H9 (cell line): ENCODE measurements around the gene CPSF2. TPM values are rescaled to one million over a fixed set of nuclear protein-coding genes. Genes with fewer than 3 reads are reported as not detected.

Experiments used
- DNase-seq: peaks from one replicate; pipeline ENCODE4 v3.0.0-alpha.2; 2017
- H2AFZ ChIP-seq: one replicate; pipeline ENCODE4 v1.6.1; 2013; ENCODE audit warnings: mild to moderate bottlenecking, low read length, control low read depth, moderate library complexity
- H2AK5ac ChIP-seq: 2 replicates; pipeline ENCODE4 v1.6.1; 2013; ENCODE audit warnings: low read length, control low read depth, mixed read lengths; ENCODE audit not compliant: insufficient read length
- H2BK120ac ChIP-seq: one replicate; pipeline ENCODE4 v1.6.1; 2013; ENCODE audit warnings: low read depth, mild to moderate bottlenecking, low read length, control low read depth, inconsistent platforms; ENCODE audit not compliant: poor library complexity, severe bottlenecking
- H2BK12ac ChIP-seq: 2 replicates; pipeline ENCODE4 v1.6.1; 2013; ENCODE audit warnings: low read length, control low read depth, mixed read lengths, low read depth; ENCODE audit not compliant: insufficient read length
- H2BK15ac ChIP-seq: 2 replicates; pipeline ENCODE4 v1.6.1; 2013; ENCODE audit warnings: low read depth, low read length, control low read depth
- H2BK20ac ChIP-seq: one replicate; pipeline ENCODE4 v1.6.1; 2013; ENCODE audit warnings: low read depth, mild to moderate bottlenecking, low read length, control low read depth, inconsistent platforms; ENCODE audit not compliant: poor library complexity, severe bottlenecking
- H2BK5ac ChIP-seq: 2 replicates; pipeline ENCODE4 v1.6.1; 2013; ENCODE audit warnings: low read length, control low read depth, mixed read lengths; ENCODE audit not compliant: insufficient read length
- H3K14ac ChIP-seq: 2 replicates; pipeline ENCODE4 v1.6.1; 2013; ENCODE audit warnings: low read length, control low read depth; ENCODE audit not compliant: insufficient read depth
- H3K18ac ChIP-seq: 2 replicates; pipeline ENCODE4 v1.6.1; 2013; ENCODE audit warnings: low read depth, mild to moderate bottlenecking, mixed read lengths, low read length, control low read depth; ENCODE audit not compliant: insufficient read length
- H3K23ac ChIP-seq: 2 replicates; pipeline ENCODE4 v1.6.1; 2013; ENCODE audit warnings: low read length, control low read depth, mixed read lengths, low read depth; ENCODE audit not compliant: insufficient read length
- H3K23me2 ChIP-seq: 2 replicates; pipeline ENCODE4 v1.6.1; 2013; ENCODE audit warnings: low read depth, mild to moderate bottlenecking, mixed read lengths, low read length, control low read depth; ENCODE audit not compliant: insufficient read length, poor library complexity, severe bottlenecking
- H3K27ac ChIP-seq: 2 replicates; pipeline ENCODE4 v1.5.1; 2013; ENCODE audit warnings: low read length, control low read depth, mixed read lengths, low read depth; ENCODE audit not compliant: insufficient read length
- H3K27me3 ChIP-seq: 2 replicates; pipeline ENCODE4 v1.6.1; 2013; ENCODE audit warnings: low read length, control low read depth, inconsistent platforms; ENCODE audit not compliant: insufficient read depth
- H3K4ac ChIP-seq: 2 replicates; pipeline ENCODE4 v1.6.1; 2013; ENCODE audit warnings: low read depth, mild to moderate bottlenecking, control low read depth, inconsistent platforms, low read length, moderate library complexity
- H3K4me1 ChIP-seq: 2 replicates; pipeline ENCODE4 v1.6.1; 2013; ENCODE audit warnings: low read length, control low read depth, inconsistent platforms; ENCODE audit not compliant: insufficient read depth
- H3K4me2 ChIP-seq: 2 replicates; pipeline ENCODE4 v1.6.1; 2013; ENCODE audit warnings: low read length, control low read depth, mixed read lengths; ENCODE audit not compliant: insufficient read length, insufficient read depth
- H3K56ac ChIP-seq: 2 replicates; pipeline ENCODE4 v1.6.1; 2013; ENCODE audit warnings: low read depth, mild to moderate bottlenecking, mixed read lengths, low read length, control low read depth; ENCODE audit not compliant: insufficient read length
- H3K79me1 ChIP-seq: 2 replicates; pipeline ENCODE4 v1.6.1; 2013; ENCODE audit warnings: low read depth, mild to moderate bottlenecking, moderate library complexity, low read length, control low read depth, inconsistent platforms; ENCODE audit not compliant: insufficient read depth, poor library complexity, severe bottlenecking
- H3K79me2 ChIP-seq: 2 replicates; pipeline ENCODE4 v1.6.1; 2013; ENCODE audit warnings: low read length, control low read depth, inconsistent platforms; ENCODE audit not compliant: insufficient read depth
- H3K9ac ChIP-seq: 2 replicates; pipeline ENCODE4 v1.6.1; 2013; ENCODE audit warnings: low read length, control low read depth, mixed read lengths; ENCODE audit not compliant: insufficient read length; ENCODE audit errors: extremely low read depth
- H3K9me3 ChIP-seq: one replicate; pipeline ENCODE4 v1.6.1; 2013; ENCODE audit warnings: low read depth, low read length, inconsistent platforms; ENCODE audit not compliant: control insufficient read depth
- H3T11ph ChIP-seq: one replicate; pipeline ENCODE4 v1.6.1; 2013; ENCODE audit warnings: mild to moderate bottlenecking, low read length, control low read depth, inconsistent platforms
- H4K20me1 ChIP-seq: one replicate; pipeline ENCODE4 v1.6.1; 2013; ENCODE audit not compliant: control insufficient read depth, insufficient read length, insufficient read depth
- H4K5ac ChIP-seq: 2 replicates; pipeline ENCODE4 v1.6.1; 2013; ENCODE audit warnings: low read depth, mild to moderate bottlenecking, mixed read lengths, low read length, control low read depth; ENCODE audit not compliant: insufficient read length
- H4K8ac ChIP-seq: replicated peaks from 2 replicates; pipeline ENCODE4 v1.6.1; 2013; ENCODE audit warnings: low read length, control low read depth, mixed read lengths, low read depth; ENCODE audit not compliant: insufficient read length
- H4K91ac ChIP-seq: 2 replicates; pipeline ENCODE4 v1.6.1; 2013; ENCODE audit warnings: low read depth, mild to moderate bottlenecking, moderate library complexity, mixed read lengths, low read length, control low read depth; ENCODE audit not compliant: insufficient read length
- H3K27ac Mint-ChIP-seq, 3 experiments: 2 replicates in 2 of 3; 3 replicates in 1 of 3; pipeline ENCODE4 v1.8.0; 2020 to 2021; ENCODE audit warnings: mixed read lengths in 3 of 3, mild to moderate bottlenecking in 1 of 3, moderate library complexity in 1 of 3
- H3K27me3 Mint-ChIP-seq: 2 replicates; pipeline ENCODE4 v1.8.0; 2021; ENCODE audit warnings: low read depth, mild to moderate bottlenecking, moderate library complexity, mixed read lengths
- H3K36me3 Mint-ChIP-seq, 3 experiments: 2 replicates in 2 of 3; 3 replicates in 1 of 3; pipeline ENCODE4 v1.8.0; 2020 to 2021; ENCODE audit warnings: low read depth in 3 of 3, mixed read lengths in 3 of 3; ENCODE audit not compliant: insufficient read depth in 1 of 3
- H3K4me1 Mint-ChIP-seq, 2 experiments: 2 replicates each; pipeline ENCODE4 v1.8.0; 2020; ENCODE audit warnings: mixed read lengths in 2 of 2
- H3K4me3 Mint-ChIP-seq, 2 experiments: 2 replicates in 1 of 2; 3 replicates in 1 of 2; pipeline ENCODE4 v1.8.0; 2020 to 2021; ENCODE audit warnings: mild to moderate bottlenecking in 2 of 2, mixed read lengths in 2 of 2, moderate library complexity in 1 of 2
- H3K9me3 Mint-ChIP-seq, 2 experiments: 2 replicates in 1 of 2; 3 replicates in 1 of 2; pipeline ENCODE4 v1.8.0; 2020; ENCODE audit warnings: mild to moderate bottlenecking in 2 of 2, mixed read lengths in 2 of 2, moderate library complexity in 1 of 2
- WGBS: extraction: QIAGEN DNeasy Blood & Tissue Kit; methylation state at CpG from one replicate; pipeline ENCODE4 v1.1.7; 2013; ENCODE audit warnings: missing lambda C conversion rate, low lambda C conversion rate, mixed read lengths; ENCODE audit not compliant: insufficient read length; ENCODE audit errors: extremely low coverage; 5-methylcytosine and 5-hydroxymethylcytosine counted together
- total RNA-seq: library from RNA; stranded (reverse); gene quantifications from 2 replicates; pipeline ENCODE4 v1.2.1, GENCODE V29; 2021
- TF ChIP-seq, protein P1 (sequence below): fragments of 200-600 bp; sonication (generic); conservative IDR thresholded peaks from 3 replicates; pipeline ENCODE4 v1.8.0; 2021; ENCODE audit warnings: antibody characterized with exemption, mild to moderate bottlenecking

CPSF2 gene
- total RNA-seq, 1 experiment from 2014 or later = 108 TPM

DNA sequence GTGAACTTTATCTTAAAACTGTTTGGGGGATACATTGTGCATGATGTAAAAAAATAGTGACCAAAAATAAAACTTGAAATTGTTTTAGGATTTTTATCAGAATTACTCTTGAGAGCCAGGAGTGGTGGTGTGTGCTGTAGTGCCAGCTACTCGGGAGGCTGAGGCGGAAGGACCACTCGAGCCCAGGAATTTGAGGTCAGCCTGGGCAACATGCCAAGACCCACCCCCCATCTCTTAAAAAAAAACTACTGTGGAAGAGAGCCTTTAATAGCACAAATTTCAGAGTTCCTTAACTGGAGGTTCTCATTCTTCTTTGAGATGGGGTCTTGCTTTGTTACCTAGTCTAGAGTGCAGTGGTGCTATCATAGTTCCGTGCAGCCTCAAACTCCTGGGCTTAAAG is 21.5 kb downstream of the CPSF2 start:
- Histone ChIP-seq H2AFZ (no peak overlapping the region), H2BK12ac (no peak overlapping the region), H3K56ac (no peak overlapping the region), H3K27me3 (no peaks in the 10 kb centered on the region), H4K8ac (no peak overlapping the region), H3T11ph (no peak overlapping the region), H4K91ac (no peak overlapping the region), H3K9me3 (no peaks in the 10 kb centered on the region), H3K4me1 (no peaks in the 10 kb centered on the region), H4K5ac (no peak overlapping the region), H2AK5ac (no peak overlapping the region), H3K4me2 (no peak overlapping the region), H2BK120ac (no peak overlapping the region), H3K9ac (no peak overlapping the region), H3K18ac (no peak overlapping the region), H3K4ac (no peak overlapping the region), H3K14ac (no peak overlapping the region), H3K79me1 (no peaks in the 10 kb centered on the region), H4K20me1 (no peaks in the 10 kb centered on the region), H2BK15ac (no peak overlapping the region), H3K23ac (no peak overlapping the region), H3K79me2 (no peaks in the 10 kb centered on the region), H2BK5ac (no peak overlapping the region), H3K23me2 (no peaks in the 10 kb centered on the region), H2BK20ac (no peak overlapping the region), H3K27ac (no peak overlapping the region)
- Mint-ChIP-seq H3K4me1 (no peaks in the 10 kb centered on the region), H3K36me3 (peaks cover 36 to 87% (median 66%) of the 10 kb centered on the region in 3 experiments; a peak in 6 of 7 replicates), H3K4me3 (no peak overlapping the region), H3K9me3 (no peaks in the 10 kb centered on the region), H3K27ac (no peak overlapping the region), H3K27me3 (no peaks in the 10 kb centered on the region)
- no CpG with 5 or more reads among the region's 4 CpGs for WGBS
- TF ChIP-seq, protein P1, sequence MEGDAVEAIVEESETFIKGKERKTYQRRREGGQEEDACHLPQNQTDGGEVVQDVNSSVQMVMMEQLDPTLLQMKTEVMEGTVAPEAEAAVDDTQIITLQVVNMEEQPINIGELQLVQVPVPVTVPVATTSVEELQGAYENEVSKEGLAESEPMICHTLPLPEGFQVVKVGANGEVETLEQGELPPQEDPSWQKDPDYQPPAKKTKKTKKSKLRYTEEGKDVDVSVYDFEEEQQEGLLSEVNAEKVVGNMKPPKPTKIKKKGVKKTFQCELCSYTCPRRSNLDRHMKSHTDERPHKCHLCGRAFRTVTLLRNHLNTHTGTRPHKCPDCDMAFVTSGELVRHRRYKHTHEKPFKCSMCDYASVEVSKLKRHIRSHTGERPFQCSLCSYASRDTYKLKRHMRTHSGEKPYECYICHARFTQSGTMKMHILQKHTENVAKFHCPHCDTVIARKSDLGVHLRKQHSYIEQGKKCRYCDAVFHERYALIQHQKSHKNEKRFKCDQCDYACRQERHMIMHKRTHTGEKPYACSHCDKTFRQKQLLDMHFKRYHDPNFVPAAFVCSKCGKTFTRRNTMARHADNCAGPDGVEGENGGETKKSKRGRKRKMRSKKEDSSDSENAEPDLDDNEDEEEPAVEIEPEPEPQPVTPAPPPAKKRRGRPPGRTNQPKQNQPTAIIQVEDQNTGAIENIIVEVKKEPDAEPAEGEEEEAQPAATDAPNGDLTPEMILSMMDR = no peak
- no peak for DNase-seq
